CD4-positive, alpha-beta T cell treated with Interleukin-1 beta for 1 hour (primary cell): ENCODE results near the gene RMI1.

Experiments
- DNase-seq, 2 donors: peaks; one replicate each; pipeline ENCODE4 v3.0.0-alpha.2; 2020 to 2022

The RMI1 gene

GRCh38 chr9:83971485-83971884 lies 9.1 kb upstream of the RMI1 start:
- no peak for DNase-seq

GRCh38 chr9:83972286-83972685 lies 8.3 kb upstream of the RMI1 start:
- DNase-seq: no peak

- DNase-seq: no peak
These were observed 5.3 kb upstream of the RMI1 start for GRCh38 chr9:83975300-83975699.

- DNase-seq: no peak
These were observed 4.2 kb upstream of the RMI1 start for GRCh38 chr9:83976372-83976771.

- DNase-seq: no peak
These were observed 3.4 kb upstream of the RMI1 start for GRCh38 chr9:83977196-83977595.

- DNase-seq: peak; percentile 90
These were observed 1.4 kb upstream of the RMI1 start for GRCh38 chr9:83978992-83979811.

GRCh38 chr9:83979812-83980394 lies 702 bp upstream of the RMI1 start, which contains the start of gene HNRNPK:
TSS of gene HNRNPK (minus strand) at chr9:83980215. CDS start at chr9:83978252, 1,963 bp downstream.
- peak; percentile 98 to 99 for DNase-seq

- no peak for DNase-seq
These were observed 694 bp downstream of the RMI1 start for GRCh38 chr9:83981126-83981871.

- DNase-seq: no peak
These were observed 5.6 kb downstream of the RMI1 start for GRCh38 chr9:83986195-83986594.

- DNase-seq: peak in 1 of 2 donors; percentile 16
These were observed 6.3 kb downstream of the RMI1 start for GRCh38 chr9:83986765-83987401.

GRCh38 chr9:83987402-83987791 lies 6.8 kb downstream of the RMI1 start:
- no peak for DNase-seq

GRCh38 chr9:83988411-83988810 lies 7.8 kb downstream of the RMI1 start:
- DNase-seq: no peak

GRCh38 chr9:83991355-83991754 lies 10.8 kb downstream of the RMI1 start:
- DNase-seq: no peak

- DNase-seq: no peak
These were observed 11.8 kb downstream of the RMI1 start for GRCh38 chr9:83992407-83992806.

GRCh38 chr9:83992901-83993300 lies 12.3 kb downstream of the RMI1 start:
- no peak for DNase-seq

- no peak for DNase-seq
These were observed 15.5 kb downstream of the RMI1 start for GRCh38 chr9:83996126-83996525.

GRCh38 chr9:83999141-83999918 lies 18.7 kb downstream of the RMI1 start:
- no peak for DNase-seq

- no peak for DNase-seq
These were observed 19.6 kb downstream of the RMI1 start for GRCh38 chr9:84000186-84000585.

GRCh38 chr9:84001621-84002020 lies 21.0 kb downstream of the RMI1 start:
- no peak for DNase-seq

- DNase-seq: peak in 1 of 2 donors; percentile 25
These were observed 21.7 kb downstream of the RMI1 start for GRCh38 chr9:84002344-84002743.

GRCh38 chr9:84003246-84003645 lies 22.6 kb downstream of the RMI1 start:
- no peak for DNase-seq

- no peak for DNase-seq
These were observed 27.1 kb downstream of the RMI1 start for GRCh38 chr9:84007662-84008061.
